OCI-LY1 (cell line): ENCODE measurements around the gene IGF1R.

Experiments
- H2AFZ ChIP-seq: fragments of 200-600 bp; sonication (generic), shearing (Covaris generic); 2 replicates; pipeline ENCODE4 v1.6.0; 2014; ENCODE audit warnings: antibody characterized with exemption, mild to moderate bottlenecking, low read length
- H3F3A ChIP-seq: fragments of 200-600 bp; sonication (generic), shearing (Covaris generic); 2 replicates; pipeline ENCODE4 v1.6.0; 2014; ENCODE audit warnings: mild to moderate bottlenecking, antibody characterized with exemption, low read length, moderate library complexity; ENCODE audit not compliant: insufficient read depth
- H3K27ac ChIP-seq: fragments of 200-600 bp; sonication (generic); 2 replicates; pipeline ENCODE4 v1.5.1; 2014; ENCODE audit warnings: low read length, mixed run types, mild to moderate bottlenecking, low read depth; ENCODE audit not compliant: poor library complexity, severe bottlenecking
- H3K27me3 ChIP-seq: fragments of 200-600 bp; sonication (generic); 2 replicates; pipeline ENCODE4 v1.6.0; 2014; ENCODE audit warnings: antibody characterized with exemption, mild to moderate bottlenecking, low read length, moderate library complexity; ENCODE audit not compliant: insufficient read depth
- H3K36me3 ChIP-seq: fragments of 200-600 bp; sonication (generic); 2 replicates; pipeline ENCODE4 v1.6.1; 2014; ENCODE audit warnings: mild to moderate bottlenecking, antibody characterized with exemption, low read length, moderate library complexity, mixed read lengths; ENCODE audit not compliant: insufficient read depth
- H3K4me1 ChIP-seq: fragments of 200-600 bp; sonication (generic); 2 replicates; pipeline ENCODE4 v1.5.1; 2014; ENCODE audit warnings: mild to moderate bottlenecking, low read length, moderate library complexity; ENCODE audit not compliant: insufficient read depth, severe bottlenecking
- H3K4me2 ChIP-seq: fragments of 200-600 bp; sonication (generic), shearing (Covaris generic); 2 replicates; pipeline ENCODE4 v1.6.1; 2014; ENCODE audit warnings: low read length
- H3K4me3 ChIP-seq: fragments of 200-600 bp; sonication (generic); 2 replicates; pipeline ENCODE4 v1.5.1; 2014; ENCODE audit warnings: low read length, low read depth, mild to moderate bottlenecking, mixed read lengths; ENCODE audit not compliant: poor library complexity, severe bottlenecking
- H3K79me2 ChIP-seq: fragments of 200-600 bp; shearing (Covaris generic); 2 replicates; pipeline ENCODE4 v1.6.1; 2016; ENCODE audit warnings: mixed run types, low read length, mixed read lengths; ENCODE audit not compliant: insufficient read depth
- H3K9ac ChIP-seq: fragments of 200-600 bp; sonication (generic), shearing (Covaris generic); 2 replicates; pipeline ENCODE4 v1.6.1; 2014; ENCODE audit warnings: mild to moderate bottlenecking, low read length, mixed read lengths
- H3K9me2 ChIP-seq: fragments of 200-600 bp; sonication (generic), shearing (Covaris generic); 2 replicates; pipeline ENCODE4 v1.6.1; 2014; ENCODE audit warnings: low read depth, mild to moderate bottlenecking, low read length, mixed read lengths
- H3K9me3 ChIP-seq: fragments of 200-600 bp; shearing (Covaris generic); 2 replicates; pipeline ENCODE4 v1.6.1; 2014; ENCODE audit warnings: low read length, mixed read lengths
- H4K20me1 ChIP-seq: fragments of 200-600 bp; sonication (generic), shearing (Covaris generic); 2 replicates; pipeline ENCODE4 v1.6.0; 2016; ENCODE audit warnings: mild to moderate bottlenecking, low read length; ENCODE audit not compliant: insufficient read depth
- CTCF ChIP-seq: fragments of 200-600 bp; sonication (generic), shearing (Covaris generic); IDR thresholded peaks from 2 replicates; pipeline ENCODE4 v1.5.1; 2017; ENCODE audit warnings: mild to moderate bottlenecking, antibody characterized with exemption, low read length, moderate library complexity, mixed read lengths
- EZH2 ChIP-seq: fragments of 200-600 bp; sonication (generic), shearing (Covaris generic); IDR thresholded peaks from 2 replicates; pipeline ENCODE4 v1.8.0; 2017; ENCODE audit warnings: borderline replicate concordance, mixed run types, mild to moderate bottlenecking, antibody characterized with exemption, low read length, moderate library complexity, mixed read lengths

Gene IGF1R

GRCh38 chr15:99006146-99006545, 357.8 kb downstream of the IGF1R start:
- no peaks in the 10 kb centered on the region for H3K9me3 ChIP-seq
- H3K27me3 ChIP-seq, result no peaks in the 10 kb centered on the region
- no peaks in the 10 kb centered on the region for H3K4me1 ChIP-seq
- no peak overlapping the region for H2AFZ ChIP-seq
- no peak for TF ChIP-seq CTCF
- TF ChIP-seq EZH2, result no peak
- H3K4me2 ChIP-seq, result no peak overlapping the region
- H3K79me2 ChIP-seq, result no peaks in the 10 kb centered on the region
- no peak overlapping the region for H3K4me3 ChIP-seq
- no peaks in the 10 kb centered on the region for H3K9me2 ChIP-seq
- H3K9ac ChIP-seq, result no peak overlapping the region
- H3K27ac ChIP-seq, result no peak overlapping the region
- no peaks in the 10 kb centered on the region for H4K20me1 ChIP-seq
- no peaks in the 10 kb centered on the region for H3F3A ChIP-seq
- H3K36me3 ChIP-seq, result no peaks in the 10 kb centered on the region

GRCh38 chr15:99006904-99007495, 358.7 kb downstream of the IGF1R start:
- H3K27ac ChIP-seq, result no peak overlapping the region
- H3K9me3 ChIP-seq, result no peaks in the 10 kb centered on the region
- no peak overlapping the region for H2AFZ ChIP-seq
- no peak overlapping the region for H3K4me2 ChIP-seq
- H3K36me3 ChIP-seq, result no peaks in the 10 kb centered on the region
- H4K20me1 ChIP-seq, result no peaks in the 10 kb centered on the region
- H3F3A ChIP-seq, result no peaks in the 10 kb centered on the region
- H3K4me1 ChIP-seq, result no peaks in the 10 kb centered on the region
- no peaks in the 10 kb centered on the region for H3K79me2 ChIP-seq
- H3K4me3 ChIP-seq, result no peak overlapping the region
- no peak overlapping the region for H3K9ac ChIP-seq
- H3K9me2 ChIP-seq, result no peaks in the 10 kb centered on the region
- H3K27me3 ChIP-seq, result no peaks in the 10 kb centered on the region
- no peak for TF ChIP-seq EZH2

GRCh38 chr15:99009741-99010330, 361.5 kb downstream of the IGF1R start:
- H3K27ac ChIP-seq, result no peak overlapping the region
- no peaks in the 10 kb centered on the region for H3K4me1 ChIP-seq
- no peak overlapping the region for H3K9ac ChIP-seq
- no peaks in the 10 kb centered on the region for H3K9me3 ChIP-seq
- no peak overlapping the region for H3K4me3 ChIP-seq
- no peaks in the 10 kb centered on the region for H3K36me3 ChIP-seq
- no peak overlapping the region for H3K4me2 ChIP-seq
- H4K20me1 ChIP-seq, result no peaks in the 10 kb centered on the region
- TF ChIP-seq CTCF, result no peak
- no peak for TF ChIP-seq EZH2
- H3K79me2 ChIP-seq, result no peaks in the 10 kb centered on the region
- H3K9me2 ChIP-seq, result no peaks in the 10 kb centered on the region
- no peak overlapping the region for H2AFZ ChIP-seq
- no peaks in the 10 kb centered on the region for H3F3A ChIP-seq
- H3K27me3 ChIP-seq, result no peaks in the 10 kb centered on the region

GRCh38 chr15:99010768-99011167, 362.4 kb downstream of the IGF1R start:
- Histone ChIP-seq H4K20me1 (no peaks in the 10 kb centered on the region), H3K79me2 (no peaks in the 10 kb centered on the region), H3K9me3 (no peaks in the 10 kb centered on the region), H3K9me2 (no peaks in the 10 kb centered on the region), H3K27me3 (no peaks in the 10 kb centered on the region), H2AFZ (no peak overlapping the region), H3K4me1 (no peaks in the 10 kb centered on the region), H3F3A (no peaks in the 10 kb centered on the region), H3K36me3 (no peaks in the 10 kb centered on the region), H3K27ac (no peak overlapping the region), H3K4me3 (no peak overlapping the region), H3K9ac (no peak overlapping the region), H3K4me2 (no peak overlapping the region)
- TF ChIP-seq CTCF, result no peak
- no peak for TF ChIP-seq EZH2
